Amniotic stem cell (primary cell): ENCODE data around the gene ADAMTS5.
A peak's percentile ranks its signal among the peaks of the same experiment; 100 is the strongest.

Experiments
- DNase-seq: peaks from one replicate; lab custom pipeline; 2025; lab: John Stamatoyannopoulos, UW

The ADAMTS5 gene

GRCh38 chr21:26967062-26967913, at the start of gene ADAMTS5:
ADAMTS5 (minus strand) TSS chr21:26967088; CDS start chr21:26966391, 697 bp downstream.
- DNase-seq: peak; percentile 41

GRCh38 chr21:27001526-27001925, 34.6 kb upstream of the ADAMTS5 start:
- no peak for DNase-seq

- DNase-seq: no peak
Measured at GRCh38 chr21:26983576-26983975, 16.7 kb upstream of the ADAMTS5 start.

DNA sequence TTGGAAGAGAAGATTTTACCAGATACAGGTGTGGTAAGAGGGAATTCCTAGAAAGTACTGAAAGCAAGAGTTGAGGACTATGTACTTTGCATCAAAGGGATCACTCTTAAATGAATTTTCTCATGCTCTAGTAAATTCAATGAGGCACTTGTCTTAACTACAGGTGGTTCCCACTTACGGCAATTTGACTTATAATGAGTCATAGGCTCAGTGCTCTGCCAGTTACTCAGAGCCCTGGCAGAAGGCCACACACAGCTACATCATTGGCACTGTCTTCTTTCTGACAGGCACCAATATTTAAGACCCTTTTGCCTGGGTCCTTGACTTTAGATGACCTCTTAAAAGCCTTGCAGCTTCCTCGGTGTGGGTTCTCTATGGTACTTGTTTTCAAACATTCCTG, 15.9 kb upstream of the ADAMTS5 start:
- no peak for DNase-seq

DNA sequence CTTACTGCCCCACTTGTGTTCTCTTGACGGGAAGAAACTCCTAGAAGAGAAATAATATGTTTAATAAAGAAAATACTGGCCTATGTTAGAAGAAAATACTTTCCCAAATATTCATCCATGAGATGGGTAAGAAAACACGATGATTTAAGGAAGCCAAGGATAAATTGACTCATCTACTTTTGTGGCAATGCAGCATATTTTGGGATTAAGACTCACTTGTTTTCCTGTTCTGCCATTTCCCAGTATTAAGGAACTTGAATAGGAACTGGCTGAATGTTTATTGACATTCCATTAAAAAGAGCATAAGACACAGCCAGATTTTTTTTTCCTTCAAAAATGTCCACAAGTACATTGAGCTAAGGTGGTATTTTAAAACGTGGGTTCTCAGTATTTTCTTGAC, 10.9 kb upstream of the ADAMTS5 start:
- peak; percentile 1 for DNase-seq

GRCh38 chr21:26973226-26973625, 6.3 kb upstream of the ADAMTS5 start:
- DNase-seq: no peak

GRCh38 chr21:26972192-26972591, 5.3 kb upstream of the ADAMTS5 start:
- DNase-seq: no peak

DNA sequence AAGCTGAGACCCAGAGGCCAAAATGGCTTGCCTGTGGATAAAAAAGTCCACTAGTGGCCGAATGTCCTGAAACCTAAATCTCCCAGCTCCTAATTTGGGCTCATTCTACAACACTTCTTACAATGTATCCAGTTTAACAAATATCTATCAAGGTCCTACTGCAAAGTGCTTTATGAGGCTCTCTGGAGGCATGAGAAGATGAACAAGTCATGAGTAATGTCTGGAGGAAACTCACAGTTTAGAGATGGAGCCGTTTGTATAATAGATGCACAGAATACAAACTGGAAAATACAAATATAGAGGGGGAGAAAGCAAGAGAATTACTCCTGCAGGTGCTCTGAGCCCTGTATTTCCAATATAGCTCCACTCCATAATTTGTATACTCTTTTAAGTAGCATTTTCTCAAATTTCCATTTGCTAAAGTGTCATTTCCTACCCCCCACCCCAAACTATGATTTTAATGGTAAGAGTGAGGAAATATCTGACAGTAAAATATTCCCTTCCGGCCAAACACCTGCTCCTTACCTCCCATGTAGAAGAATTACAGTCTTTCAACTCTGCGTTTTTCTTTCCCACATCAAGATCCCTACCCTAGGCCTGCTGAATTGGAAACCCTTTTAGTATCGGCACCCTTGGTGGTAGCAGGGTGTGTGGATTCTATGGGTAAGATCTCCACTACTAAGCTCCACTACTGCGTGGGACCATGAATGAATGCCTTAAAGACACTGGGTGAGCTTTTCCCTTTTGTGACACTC, 3.3 kb upstream of the ADAMTS5 start:
- DNase-seq: no peak

DNA sequence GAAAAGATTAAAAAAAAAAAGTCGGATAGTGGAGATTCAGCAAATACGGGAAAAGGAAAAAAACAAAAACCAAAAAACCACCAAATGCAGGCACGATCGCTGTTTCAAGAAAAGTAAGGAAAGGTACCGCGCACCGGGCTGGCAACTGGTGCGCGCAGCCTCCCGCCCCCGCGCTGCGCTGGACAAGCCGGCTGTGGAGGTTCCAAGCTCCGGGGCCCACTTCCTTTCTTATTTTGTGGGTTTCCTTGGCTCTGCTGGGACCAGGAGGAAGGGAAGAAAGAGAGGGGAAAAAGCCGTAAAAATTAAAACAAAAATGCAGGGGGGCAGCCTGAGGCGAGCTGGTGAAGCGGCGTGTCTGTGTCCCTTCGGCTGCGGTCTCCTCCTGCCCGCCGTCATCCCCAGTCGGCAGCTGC, 233 bp downstream of the ADAMTS5 start:
- DNase-seq: peak; percentile 5

- DNase-seq: no peak
Measured at GRCh38 chr21:26965907-26966581, 844 bp downstream of the ADAMTS5 start.

GRCh38 chr21:26965040-26965906, 1.6 kb downstream of the ADAMTS5 start:
- DNase-seq: no peak

GRCh38 chr21:26964170-26964778, 2.6 kb downstream of the ADAMTS5 start:
- no peak for DNase-seq

DNA sequence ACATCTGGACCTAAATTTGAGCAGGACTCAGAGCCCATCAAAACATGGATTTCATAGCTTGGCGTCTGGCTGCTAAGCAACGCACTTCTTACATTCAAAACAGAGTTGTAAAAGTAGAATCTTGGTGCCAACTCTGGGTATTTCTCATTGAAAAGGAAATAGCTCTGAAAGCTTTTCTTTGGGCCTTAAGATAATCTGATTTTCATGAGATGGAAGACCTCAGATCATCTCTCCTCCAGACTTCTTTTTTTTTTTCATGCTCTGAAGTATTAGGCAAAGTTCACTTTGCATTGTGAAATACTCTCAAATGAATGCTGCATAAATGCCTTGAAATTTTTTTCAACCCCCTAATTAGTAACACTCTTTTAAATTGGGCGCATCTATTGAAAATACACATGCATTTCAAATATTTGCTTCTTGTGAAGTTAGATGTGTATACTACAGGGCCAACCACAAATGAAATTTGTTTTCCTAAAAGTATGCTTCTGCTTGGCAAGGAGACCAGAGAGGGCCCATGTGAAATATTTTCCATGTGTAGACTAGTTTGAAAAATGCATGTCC, 4.2 kb downstream of the ADAMTS5 start:
- DNase-seq: no peak

- DNase-seq: no peak
Measured at GRCh38 chr21:26961698-26962097, 5.2 kb downstream of the ADAMTS5 start.

DNA sequence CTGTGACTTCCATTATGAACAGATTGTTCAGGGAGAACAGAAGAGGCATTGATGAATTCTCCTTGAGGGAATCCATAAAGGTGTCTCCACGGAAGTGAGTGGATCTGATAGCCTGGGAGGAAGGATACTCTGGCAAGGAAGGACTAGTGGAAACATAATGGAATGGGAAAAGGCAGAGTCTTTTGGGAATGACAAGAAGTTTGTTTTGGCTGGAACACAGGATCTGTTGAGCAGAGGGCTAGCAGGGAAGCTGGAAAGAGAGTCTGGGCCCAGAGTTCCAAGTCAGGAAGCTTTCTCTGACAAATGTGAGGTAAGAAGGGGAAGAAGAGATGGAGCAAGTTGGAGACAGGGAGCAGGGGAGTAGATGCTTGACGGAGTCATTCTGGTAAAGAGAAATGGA, 8.1 kb downstream of the ADAMTS5 start:
- no peak for DNase-seq

- DNase-seq: no peak
Measured at GRCh38 chr21:26956813-26957212, 10.1 kb downstream of the ADAMTS5 start.

DNA sequence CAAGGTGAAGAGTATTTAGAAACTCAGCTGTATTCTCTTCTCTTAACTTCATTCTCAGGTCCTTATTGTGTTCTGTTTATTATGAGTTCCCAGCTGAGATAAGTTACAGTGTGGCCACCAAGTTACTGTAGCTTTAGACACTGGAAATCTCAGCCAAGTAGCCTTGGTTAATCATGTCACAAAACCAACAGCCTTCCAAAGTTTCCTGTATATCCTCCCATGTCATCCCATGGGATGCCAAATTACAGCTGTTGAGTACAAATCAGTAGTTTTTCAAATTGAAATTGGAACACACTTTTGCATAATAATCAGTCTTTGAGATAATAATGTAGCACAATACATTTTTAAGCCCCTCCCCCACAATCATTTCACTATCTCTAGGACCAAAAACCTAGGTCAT, 10.7 kb downstream of the ADAMTS5 start:
- no peak for DNase-seq

DNA sequence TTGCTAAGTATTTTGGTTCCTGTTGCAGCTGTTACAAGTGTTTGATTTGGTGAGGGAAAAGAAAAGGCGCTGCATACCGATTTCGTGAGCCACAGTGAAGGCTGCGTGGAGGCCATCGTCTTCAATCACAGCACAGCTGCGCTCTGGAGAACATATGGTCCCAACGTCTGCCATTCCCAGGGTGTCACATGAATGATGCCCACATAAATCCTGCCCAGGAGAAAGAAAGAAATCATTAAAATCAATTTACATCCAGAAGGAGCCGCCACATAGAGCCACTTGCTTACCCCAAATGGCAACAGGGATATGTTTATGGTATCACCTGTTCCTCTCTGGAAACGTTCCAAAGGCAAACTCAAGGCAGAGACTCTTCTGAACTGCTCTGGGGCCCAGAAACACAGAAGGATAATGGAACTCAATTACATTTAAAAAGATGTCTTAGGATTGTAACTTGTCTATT, 12.2 kb downstream of the ADAMTS5 start:
- DNase-seq: no peak

DNA sequence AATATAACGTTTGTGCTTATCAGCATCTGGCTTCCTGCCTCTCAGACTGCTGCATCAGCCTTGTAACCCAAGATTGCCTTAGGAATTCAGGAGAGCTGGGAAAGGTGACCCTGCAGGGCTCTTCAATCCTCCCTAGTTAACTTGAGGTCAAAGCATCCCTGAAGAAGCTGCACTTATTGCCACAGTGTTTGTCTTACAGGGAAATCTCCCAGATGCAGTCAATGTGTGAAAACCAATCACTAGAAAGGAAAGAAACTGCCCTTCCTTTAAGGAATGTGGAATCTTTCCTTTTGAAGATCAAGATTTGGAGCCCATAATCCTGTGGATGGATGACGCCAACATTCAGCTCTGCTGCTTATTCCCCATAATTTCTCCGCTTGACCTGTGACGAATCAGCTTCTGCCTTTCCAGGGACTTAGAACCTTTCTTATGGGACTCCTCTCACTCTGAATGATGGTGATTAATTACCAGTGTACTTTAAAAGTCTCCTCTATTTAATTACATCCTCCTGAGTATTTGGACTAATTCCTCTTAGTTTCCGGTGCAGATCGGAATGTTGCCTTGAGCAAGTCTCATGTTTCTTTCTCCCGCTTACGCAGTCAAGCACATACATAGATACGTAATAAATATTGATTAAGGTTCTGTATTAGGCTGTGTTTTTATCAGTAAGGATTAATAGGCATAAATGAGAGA, 14.4 kb downstream of the ADAMTS5 start:
- DNase-seq: no peak

- no peak for DNase-seq
Measured at GRCh38 chr21:26949830-26950229, 17.1 kb downstream of the ADAMTS5 start.
